Activated CD4-positive, alpha-beta memory T cell treated with anti-CD3 and anti-CD28 coated beads, Interleukin-2, amount 10 ng/mL, durations not matched to agents 7 days and 5 days (primary cell): ENCODE measurements around the gene ZNF638. TPM values are rescaled to one million over a fixed set of nuclear protein-coding genes. Genes with fewer than 3 reads are reported as not detected.
A peak's percentile ranks its signal among the peaks of the same experiment; 100 is the strongest.
"Not testable (repeated sequence)": the region's sequence is repeated elsewhere in the genome, so short reads cannot be mapped to it uniquely, and the experiment has no call there.

Experiments used
- CTCF ChIA-PET: fragments of 350-600 bp; sonication (Branson Sonifier 250); formaldehyde crosslinking; loops from one replicate; lab custom pipeline; 2021; ENCODE audit warnings: antibody characterized with exemption, inconsistent platforms; lab: Charles Lee
- POLR2A ChIA-PET: fragments of 350-600 bp; sonication (Branson Sonifier 250); formaldehyde crosslinking; loops from one replicate; lab custom pipeline; 2021; ENCODE audit warnings: antibody characterized with exemption; lab: Charles Lee
- DNase-seq: peaks from one replicate; pipeline ENCODE4 v3.0.0-alpha.2; 2020
- H3K27ac Mint-ChIP-seq: one replicate; pipeline ENCODE4 v1.8.0; 2021; ENCODE audit warnings: mild to moderate bottlenecking, mixed read lengths
- H3K27me3 Mint-ChIP-seq: one replicate; pipeline ENCODE4 v1.8.0; 2021; ENCODE audit warnings: mixed read lengths
- H3K36me3 Mint-ChIP-seq: one replicate; pipeline ENCODE4 v1.8.0; 2021; ENCODE audit warnings: low read depth, mixed read lengths
- H3K4me1 Mint-ChIP-seq: one replicate; pipeline ENCODE4 v1.8.0; 2021; ENCODE audit warnings: mixed read lengths
- H3K4me3 Mint-ChIP-seq: one replicate; pipeline ENCODE4 v1.8.0; 2021; ENCODE audit warnings: mild to moderate bottlenecking, mixed read lengths
- H3K9me3 Mint-ChIP-seq: one replicate; pipeline ENCODE4 v1.8.0; 2021; ENCODE audit warnings: mixed read lengths
- total RNA-seq, 2 experiments: library from RNA; stranded (reverse); gene quantifications; one replicate each; pipeline ENCODE4 v1.2.3, GENCODE V29; 2021

The ZNF638 gene
- total RNA-seq, 2 experiments from 2014 or later, result 78.6 to 79.3 TPM

DNA sequence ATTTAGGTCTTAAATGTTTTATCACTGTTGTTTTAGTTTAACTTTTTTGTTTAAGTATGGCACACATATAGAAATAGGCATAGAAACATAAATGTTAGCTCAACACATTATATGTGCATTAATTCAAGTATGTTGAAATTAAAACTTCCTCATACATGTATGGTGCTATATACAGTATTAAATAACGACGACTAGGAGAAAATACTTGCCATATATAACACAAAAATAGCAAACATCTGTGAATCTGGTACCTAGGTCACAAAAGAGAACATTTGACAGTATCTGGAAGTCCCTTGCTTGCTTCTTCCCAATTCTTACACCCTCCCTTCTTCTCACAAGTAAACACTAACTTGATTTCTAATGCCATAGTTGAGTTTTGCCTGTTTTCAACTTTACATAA, 38.4 kb downstream of the ZNF638 start:
- ChIA-PET POLR2A (no interaction called here), CTCF (no interaction called here)
- no peak overlapping the region for H3K4me3 Mint-ChIP-seq
- no peak for DNase-seq
- H3K4me1 Mint-ChIP-seq, result no peaks in the 10 kb centered on the region
- no peaks in the 10 kb centered on the region for H3K27me3 Mint-ChIP-seq
- no peak overlapping the region for H3K27ac Mint-ChIP-seq
- peaks cover 43% of the 10 kb centered on the region for H3K36me3 Mint-ChIP-seq
- H3K9me3 Mint-ChIP-seq, result no peaks in the 10 kb centered on the region

DNA sequence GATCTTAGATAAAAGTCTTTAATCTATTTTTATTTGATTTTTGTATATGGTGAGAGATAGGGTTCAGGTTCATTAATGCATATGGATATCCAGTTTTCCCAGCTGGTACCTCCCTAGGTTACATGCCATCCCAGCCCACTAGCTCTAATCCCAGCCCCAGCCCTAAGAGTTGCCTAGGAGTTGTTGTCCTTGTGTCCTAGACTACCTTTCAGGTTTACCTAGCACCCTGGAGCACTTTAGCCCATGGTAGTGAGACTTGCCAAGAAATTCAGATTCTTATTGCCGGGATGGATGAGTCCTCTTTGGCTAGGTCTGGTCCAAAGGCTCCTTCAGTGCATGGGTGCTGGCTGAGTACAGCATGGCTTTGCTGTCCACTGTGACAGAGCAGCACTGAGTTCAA, 40.5 kb downstream of the ZNF638 start:
- H3K27ac Mint-ChIP-seq, result no peak overlapping the region
- H3K4me3 Mint-ChIP-seq, result no peak overlapping the region
- no peak for DNase-seq
- no peaks in the 10 kb centered on the region for H3K27me3 Mint-ChIP-seq
- ChIA-PET CTCF (no interaction called here), POLR2A (no interaction called here)
- peaks cover 43% of the 10 kb centered on the region for H3K36me3 Mint-ChIP-seq
- no peaks in the 10 kb centered on the region for H3K4me1 Mint-ChIP-seq
- H3K9me3 Mint-ChIP-seq, result no peaks in the 10 kb centered on the region

- ChIA-PET POLR2A (no interaction called here), CTCF (no interaction called here)
- H3K36me3 Mint-ChIP-seq, result peaks cover 51% of the 10 kb centered on the region
- no peak overlapping the region for H3K4me3 Mint-ChIP-seq
- peaks cover 11% of the 10 kb centered on the region for H3K4me1 Mint-ChIP-seq
- no peaks in the 10 kb centered on the region for H3K27me3 Mint-ChIP-seq
- no peak for DNase-seq
- H3K9me3 Mint-ChIP-seq, result no peaks in the 10 kb centered on the region
- H3K27ac Mint-ChIP-seq, result no peak overlapping the region
These were observed 47.5 kb downstream of the ZNF638 start for GRCh38 chr2:71379086-71379485.

DNA sequence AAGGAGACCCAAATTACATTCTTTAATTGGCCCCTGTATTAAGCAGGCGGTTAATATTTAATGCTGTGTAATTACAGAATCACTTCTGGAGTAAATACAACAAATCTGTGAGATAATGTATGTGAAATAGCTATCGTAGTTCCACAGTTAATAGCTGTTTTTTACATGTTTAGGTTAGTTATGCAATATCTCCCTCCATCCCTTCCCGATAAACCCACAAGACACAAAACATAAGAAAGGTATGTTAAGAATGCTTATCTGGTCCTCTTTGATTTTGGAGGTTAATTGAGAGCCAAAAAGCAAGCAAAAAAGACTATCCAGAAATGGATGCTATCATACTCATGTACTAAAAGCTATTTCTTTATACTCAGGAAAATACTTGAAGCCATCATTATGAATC, 49.1 kb downstream of the ZNF638 start:
- ChIA-PET CTCF (interaction anchor here (2.3 kb wide), 1 partner anchor 49 kb away, joined by 8 read pairs; the partner anchor contains the start of gene ZNF638), POLR2A (interaction anchor here (1.2 kb wide), 1 partner anchor 16 kb away, joined by 3 read pairs; no protein-coding TSS in a partner anchor)
- no peak for DNase-seq
- Mint-ChIP-seq H3K27ac (no peak overlapping the region), H3K9me3 (no peaks in the 10 kb centered on the region), H3K36me3 (peaks cover 51% of the 10 kb centered on the region), H3K27me3 (no peaks in the 10 kb centered on the region), H3K4me1 (peaks cover 11% of the 10 kb centered on the region), H3K4me3 (no peak overlapping the region)

GRCh38 chr2:71385012-71385411, 53.4 kb downstream of the ZNF638 start:
- H3K4me1 Mint-ChIP-seq, result no peaks in the 10 kb centered on the region
- no peak overlapping the region for H3K4me3 Mint-ChIP-seq
- ChIA-PET POLR2A (no interaction called here), CTCF (no interaction called here)
- DNase-seq, result no peak
- H3K27me3 Mint-ChIP-seq, result no peaks in the 10 kb centered on the region
- no peaks in the 10 kb centered on the region for H3K9me3 Mint-ChIP-seq
- peaks cover 58% of the 10 kb centered on the region for H3K36me3 Mint-ChIP-seq
- H3K27ac Mint-ChIP-seq, result no peak overlapping the region

DNA sequence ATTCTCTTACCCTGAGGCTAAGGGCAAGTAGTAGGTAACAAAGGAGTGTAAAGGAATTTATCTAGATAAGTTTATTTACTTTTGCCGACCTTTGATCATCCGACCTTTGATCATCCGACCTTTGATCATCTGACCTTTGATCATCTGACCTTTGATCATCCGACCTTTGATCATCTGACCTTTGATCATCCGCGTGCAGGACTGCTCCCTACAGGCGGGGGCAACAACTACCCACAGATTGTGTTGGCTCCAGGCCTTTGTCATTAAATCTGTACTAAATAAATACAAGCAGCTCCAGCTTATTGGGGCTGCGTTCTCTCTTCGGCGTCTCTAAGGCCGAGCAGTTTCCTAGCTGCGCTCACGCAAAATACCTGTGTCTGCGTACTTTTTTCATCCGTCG, 56.6 kb downstream of the ZNF638 start:
- H3K27me3 Mint-ChIP-seq, result no peaks in the 10 kb centered on the region
- no peak overlapping the region for H3K27ac Mint-ChIP-seq
- no peaks in the 10 kb centered on the region for H3K9me3 Mint-ChIP-seq
- DNase-seq, result no peak
- no peak overlapping the region for H3K4me3 Mint-ChIP-seq
- CTCF ChIA-PET, result interaction anchor here (0.6 kb wide), 1 partner anchor 57 kb away, joined by 3 read pairs; the partner anchor contains the start of gene ZNF638
- H3K36me3 Mint-ChIP-seq, result peaks cover 50% of the 10 kb centered on the region
- POLR2A ChIA-PET, result no interaction called here
- H3K4me1 Mint-ChIP-seq, result no peaks in the 10 kb centered on the region

GRCh38 chr2:71389384-71390072, 57.9 kb downstream of the ZNF638 start:
- no peak for DNase-seq
- peaks cover 54% of the 10 kb centered on the region for H3K36me3 Mint-ChIP-seq
- H3K4me1 Mint-ChIP-seq, result no peaks in the 10 kb centered on the region
- no peaks in the 10 kb centered on the region for H3K9me3 Mint-ChIP-seq
- ChIA-PET CTCF (no interaction called here), POLR2A (interaction anchor here (0.8 kb wide), 1 partner anchor 10 kb away, joined by 3 read pairs; no protein-coding TSS in a partner anchor)
- no peak overlapping the region for H3K4me3 Mint-ChIP-seq
- no peaks in the 10 kb centered on the region for H3K27me3 Mint-ChIP-seq
- H3K27ac Mint-ChIP-seq, result no peak overlapping the region

DNA sequence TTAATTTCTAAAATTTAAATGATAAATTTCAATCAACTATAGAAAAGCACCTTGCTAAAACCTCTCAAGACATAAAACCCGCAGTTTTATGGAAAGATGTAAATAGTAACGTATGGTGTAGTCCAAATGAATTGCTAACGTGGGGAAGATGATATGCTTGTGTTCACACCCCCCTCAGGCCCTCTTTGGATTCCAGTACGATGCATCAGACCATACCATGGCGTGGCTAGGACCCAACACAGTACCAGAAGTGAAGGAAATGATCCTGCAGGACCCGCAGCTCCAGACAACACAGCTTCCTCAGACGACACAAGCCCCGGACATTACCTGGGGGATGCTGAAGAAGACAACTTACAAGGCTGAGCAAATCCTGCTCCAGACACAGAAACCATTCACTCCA, 61.6 kb downstream of the ZNF638 start:
- Mint-ChIP-seq H3K9me3 (no peaks in the 10 kb centered on the region), H3K36me3 (peaks cover 56% of the 10 kb centered on the region), H3K27ac (no peak overlapping the region), H3K27me3 (no peaks in the 10 kb centered on the region), H3K4me3 (no peak overlapping the region), H3K4me1 (no peaks in the 10 kb centered on the region)
- no peak for DNase-seq
- CTCF ChIA-PET, result no interaction called here
- POLR2A ChIA-PET, result no interaction called here

- Mint-ChIP-seq H3K27ac (no peak overlapping the region), H3K36me3 (peaks cover 57% of the 10 kb centered on the region), H3K9me3 (no peaks in the 10 kb centered on the region), H3K4me1 (no peaks in the 10 kb centered on the region), H3K4me3 (no peak overlapping the region), H3K27me3 (no peaks in the 10 kb centered on the region)
- DNase-seq, result no peak
- POLR2A ChIA-PET, result no interaction called here
- CTCF ChIA-PET, result no interaction called here
These were observed 63.9 kb downstream of the ZNF638 start for GRCh38 chr2:71395471-71395870.

- H3K9me3 Mint-ChIP-seq, result no peaks in the 10 kb centered on the region
- H3K27me3 Mint-ChIP-seq, result no peaks in the 10 kb centered on the region
- DNase-seq, result no peak
- H3K36me3 Mint-ChIP-seq, result peaks cover 64% of the 10 kb centered on the region
- ChIA-PET POLR2A (no interaction called here), CTCF (interaction anchor here (0.6 to 1.0 kb wide), 2 partner anchors 71 to 172 kb away, joined by 3 to 4 read pairs; partner anchors contain the start of gene ZNF638)
- H3K27ac Mint-ChIP-seq, result no peak overlapping the region
- no peaks in the 10 kb centered on the region for H3K4me1 Mint-ChIP-seq
- H3K4me3 Mint-ChIP-seq, result no peak overlapping the region
These were observed 70.8 kb downstream of the ZNF638 start for GRCh38 chr2:71402427-71402826.

- POLR2A ChIA-PET, result no interaction called here
- CTCF ChIA-PET, result no interaction called here
These were observed 78.0 kb downstream of the ZNF638 start for GRCh38 chr2:71409611-71410010.

DNA sequence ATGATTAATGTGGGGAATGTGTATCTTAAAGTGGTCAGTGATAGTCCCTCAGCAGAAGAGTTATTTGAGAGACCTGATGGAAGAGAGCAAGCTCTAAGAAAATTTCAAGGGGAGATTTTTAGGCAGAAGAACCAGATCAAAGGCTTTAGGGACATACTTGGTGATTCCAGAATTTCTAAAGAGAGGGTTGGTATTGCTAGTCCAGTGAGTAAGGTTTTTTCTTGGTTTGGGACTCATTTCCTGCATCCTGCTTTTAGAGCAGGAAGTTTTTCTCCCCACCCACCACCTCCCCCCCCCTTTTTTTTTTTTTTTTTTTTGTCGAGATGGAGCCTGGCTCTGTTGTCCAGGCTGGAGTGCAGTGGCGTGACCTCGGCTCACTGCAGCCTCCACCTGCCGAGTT, 79.1 kb downstream of the ZNF638 start:
- Mint-ChIP-seq H3K9me3 (no peaks in the 10 kb centered on the region), H3K27ac (no peak overlapping the region), H3K4me3 (no peak overlapping the region), H3K4me1 (no peaks in the 10 kb centered on the region), H3K36me3 (peaks cover 36% of the 10 kb centered on the region), H3K27me3 (no peaks in the 10 kb centered on the region)
- ChIA-PET POLR2A (no interaction called here), CTCF (no interaction called here)
- DNase-seq, result no peak

More at GRCh38 chr2:71409611-71410010, 78.0 kb downstream of the ZNF638 start:
- Mint-ChIP-seq H3K4me3 (no peak overlapping the region), H3K27ac (no peak overlapping the region), H3K36me3 (peaks cover 44% of the 10 kb centered on the region), H3K9me3 (no peaks in the 10 kb centered on the region), H3K27me3 (no peaks in the 10 kb centered on the region), H3K4me1 (no peaks in the 10 kb centered on the region)
- no peak for DNase-seq

- peak; percentile 42 for DNase-seq
- CTCF ChIA-PET, result interaction anchor here (0.6 to 1.7 kb wide), 2 partner anchors 85 to 87 kb away, joined by 3 to 12 read pairs; partner anchors contain the start of gene ZNF638
- H3K4me1 Mint-ChIP-seq, H3K36me3 Mint-ChIP-seq, H3K27ac Mint-ChIP-seq, H3K27me3 Mint-ChIP-seq, H3K9me3 Mint-ChIP-seq: not testable (repeated sequence)
- H3K4me3 Mint-ChIP-seq, result peak overlapping the region; percentile 76
- POLR2A ChIA-PET, result interaction anchor here (1.4 to 1.6 kb wide), 2 partner anchors 85 to 350 kb away, joined by 3 to 5 read pairs; partner anchors contain the start of gene ZNF638
These were observed 85.3 kb downstream of the ZNF638 start for GRCh38 chr2:71416866-71417265.
